Gastrocnemius medialis (tissue), 4 donors: ENCODE measurements around the gene ATP9A.

Source experiments
- POLR2A ChIP-seq, 2 donors: fragments of 450-650 bp; IDR thresholded peaks; one replicate each; pipeline ENCODE4 v1.6.1; 2017; ENCODE audit warnings: antibody characterized with exemption in 2 of 2, mild to moderate bottlenecking in 2 of 2, moderate library complexity in 2 of 2
- TF ChIP-seq, protein P1 (sequence below), 5 experiments: fragments of 450-650 bp in 3 of 5; fragments of 200-600 bp in 2 of 5; sonication (generic) in 2 of 5; IDR thresholded peaks in 4 of 5; conservative IDR thresholded peaks in 1 of 5; 1 replicate in 4 of 5; 2 replicates in 1 of 5; pipeline ENCODE4 v1.5.1; 2016 to 2019; ENCODE audit warnings: antibody characterized with exemption in 5 of 5, mild to moderate bottlenecking in 3 of 5, moderate library complexity in 3 of 5

DNA sequence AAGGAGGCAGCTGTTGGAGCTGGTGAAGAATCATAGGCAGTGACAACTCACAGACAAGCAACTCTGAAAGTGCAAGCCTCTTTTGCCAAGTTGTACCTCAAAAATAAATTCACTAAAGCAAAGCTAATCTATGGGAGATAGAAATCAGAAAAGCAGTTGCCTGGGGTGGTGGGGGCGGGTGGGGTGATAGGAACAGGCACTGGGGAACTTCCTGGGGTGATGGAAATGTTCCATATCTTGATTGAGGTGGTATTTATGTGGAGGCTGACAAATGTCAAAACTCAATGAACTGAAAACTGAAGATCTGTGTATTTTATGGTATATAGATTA, 52.4 kb downstream of the ATP9A start:
- TF ChIP-seq, protein P1, sequence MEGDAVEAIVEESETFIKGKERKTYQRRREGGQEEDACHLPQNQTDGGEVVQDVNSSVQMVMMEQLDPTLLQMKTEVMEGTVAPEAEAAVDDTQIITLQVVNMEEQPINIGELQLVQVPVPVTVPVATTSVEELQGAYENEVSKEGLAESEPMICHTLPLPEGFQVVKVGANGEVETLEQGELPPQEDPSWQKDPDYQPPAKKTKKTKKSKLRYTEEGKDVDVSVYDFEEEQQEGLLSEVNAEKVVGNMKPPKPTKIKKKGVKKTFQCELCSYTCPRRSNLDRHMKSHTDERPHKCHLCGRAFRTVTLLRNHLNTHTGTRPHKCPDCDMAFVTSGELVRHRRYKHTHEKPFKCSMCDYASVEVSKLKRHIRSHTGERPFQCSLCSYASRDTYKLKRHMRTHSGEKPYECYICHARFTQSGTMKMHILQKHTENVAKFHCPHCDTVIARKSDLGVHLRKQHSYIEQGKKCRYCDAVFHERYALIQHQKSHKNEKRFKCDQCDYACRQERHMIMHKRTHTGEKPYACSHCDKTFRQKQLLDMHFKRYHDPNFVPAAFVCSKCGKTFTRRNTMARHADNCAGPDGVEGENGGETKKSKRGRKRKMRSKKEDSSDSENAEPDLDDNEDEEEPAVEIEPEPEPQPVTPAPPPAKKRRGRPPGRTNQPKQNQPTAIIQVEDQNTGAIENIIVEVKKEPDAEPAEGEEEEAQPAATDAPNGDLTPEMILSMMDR (IDR thresholded peaks at IDR 0.05 in 4 of 5, conservative IDR thresholded peaks at IDR 0.05 in 1 of 5) = no peak
- TF ChIP-seq POLR2A (IDR thresholded peaks at IDR 0.05) = no peak
